Neural crest cell (in vitro differentiated cells): ENCODE results near the gene TLCD3B. TPM values are rescaled to one million over a fixed set of nuclear protein-coding genes. Genes with fewer than 3 reads are reported as not detected.

ENCODE experiments used
- DNase-seq: peaks from one replicate; pipeline ENCODE4 v3.0.0; 2021; ENCODE audit warnings: low read depth, mixed read lengths, low spot score
- H3K27ac Mint-ChIP-seq: one replicate; pipeline ENCODE4 v1.8.0; 2021; ENCODE audit warnings: mild to moderate bottlenecking, mixed read lengths; ENCODE audit not compliant: unreplicated experiment
- H3K27me3 Mint-ChIP-seq: 2 replicates; pipeline ENCODE4 v1.8.0; 2021; ENCODE audit warnings: low read depth, mild to moderate bottlenecking, mixed read lengths
- H3K36me3 Mint-ChIP-seq: 2 replicates; pipeline ENCODE4 v1.8.0; 2021; ENCODE audit warnings: low read depth, mild to moderate bottlenecking, mixed read lengths
- H3K4me1 Mint-ChIP-seq: 2 replicates; pipeline ENCODE4 v1.8.0; 2021; ENCODE audit warnings: mixed read lengths
- H3K4me3 Mint-ChIP-seq: one replicate; pipeline ENCODE4 v1.8.0; 2021; ENCODE audit warnings: mild to moderate bottlenecking, mixed read lengths
- H3K9me3 Mint-ChIP-seq: 2 replicates; pipeline ENCODE4 v1.8.0; 2021; ENCODE audit warnings: mixed read lengths
- CTCF ChIP-seq: fragments of 200-600 bp; sonication (generic); conservative IDR thresholded peaks from 2 replicates; pipeline ENCODE4 v1.5.0; 2021; ENCODE audit warnings: antibody characterized with exemption, mild to moderate bottlenecking
- total RNA-seq: library from RNA; stranded (reverse); gene quantifications from 2 replicates; pipeline ENCODE4 v1.2.1, GENCODE V29; 2021

TLCD3B gene
- total RNA-seq, 1 donor from 2014 or later = 14.2 TPM

DNA sequence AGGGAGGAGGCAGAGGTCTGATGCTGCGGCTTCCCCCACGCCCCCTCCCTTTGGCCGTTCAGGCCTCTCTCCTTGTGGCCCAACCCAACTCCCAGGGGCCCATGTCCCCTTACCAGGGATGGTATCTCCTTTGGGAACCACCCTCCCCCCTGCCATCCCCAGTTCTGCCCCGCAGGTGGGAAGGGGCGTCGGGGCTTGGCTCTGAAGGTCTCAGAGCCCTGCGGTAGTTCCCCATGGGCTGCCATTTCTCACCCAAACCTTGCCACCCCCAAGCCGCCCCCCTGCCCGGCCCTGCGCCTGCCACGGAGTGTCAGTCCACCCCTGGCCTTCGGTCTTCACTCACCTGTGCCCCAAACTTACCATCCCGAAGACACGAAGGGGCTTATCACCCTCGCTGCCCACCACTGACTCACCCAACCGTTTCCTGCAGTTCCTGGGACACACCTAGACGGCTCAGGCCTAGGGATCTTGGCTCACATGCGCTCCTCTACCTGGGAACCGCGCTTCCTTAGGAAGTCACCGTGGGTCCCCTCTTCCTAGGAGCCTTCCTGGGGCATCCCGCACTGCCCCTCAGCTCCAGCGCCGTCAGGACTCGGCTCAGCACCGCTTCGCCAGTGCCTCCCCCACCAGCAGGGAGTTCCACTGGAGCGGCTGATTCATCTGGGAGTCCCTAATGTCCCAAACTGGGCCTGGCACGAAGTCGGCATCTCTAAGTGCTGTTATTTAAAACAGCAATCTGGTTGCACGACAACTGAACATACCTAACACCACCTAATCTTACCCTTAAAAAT is 19.2 kb downstream of the TLCD3B start:
- TF ChIP-seq CTCF = no peak
- no peaks in the 10 kb centered on the region for H3K36me3 Mint-ChIP-seq
- peak overlapping the region; percentile 64 for H3K27ac Mint-ChIP-seq
- peak overlapping the region; percentile 87 for H3K4me3 Mint-ChIP-seq
- H3K27me3 Mint-ChIP-seq = peaks cover 22% of the 10 kb centered on the region
- no peaks in the 10 kb centered on the region for H3K9me3 Mint-ChIP-seq
- peaks cover 5% of the 10 kb centered on the region for H3K4me1 Mint-ChIP-seq
- no peak for DNase-seq

- Mint-ChIP-seq H3K36me3 (no peaks in the 10 kb centered on the region), H3K4me1 (peaks cover 5% of the 10 kb centered on the region), H3K27ac (peak within 1 kb of the TSS; percentile 27), H3K27me3 (peaks cover 22% of the 10 kb centered on the region), H3K9me3 (no peaks in the 10 kb centered on the region), H3K4me3 (peak within 1 kb of the TSS; percentile 87)
- peak; percentile 48 for DNase-seq
- no peak for TF ChIP-seq CTCF
Observed at GRCh38 chr16:30010844-30011713, 20.0 kb downstream of the TLCD3B start, which contains the start of gene DOC2A. Gene DOC2A (minus strand): TSS chr16:30011027. CDS start chr16:30010222, 805 bp downstream.

GRCh38 chr16:30009990-30010843 is 20.9 kb downstream of the TLCD3B start:
- DNase-seq = no peak
- H3K4me3 Mint-ChIP-seq = peak overlapping the region; percentile 83
- H3K27ac Mint-ChIP-seq = peak overlapping the region; percentile 27
- H3K36me3 Mint-ChIP-seq = no peaks in the 10 kb centered on the region
- no peak for TF ChIP-seq CTCF
- H3K27me3 Mint-ChIP-seq = peaks cover 20% of the 10 kb centered on the region
- H3K4me1 Mint-ChIP-seq = peaks cover 5% of the 10 kb centered on the region
- no peaks in the 10 kb centered on the region for H3K9me3 Mint-ChIP-seq

- Mint-ChIP-seq H3K27me3 (peaks cover 20% of the 10 kb centered on the region), H3K27ac (no peak overlapping the region), H3K4me3 (peak overlapping the region; percentile 69), H3K4me1 (peaks cover 5% of the 10 kb centered on the region), H3K36me3 (no peaks in the 10 kb centered on the region), H3K9me3 (no peaks in the 10 kb centered on the region)
- no peak for DNase-seq
- no peak for TF ChIP-seq CTCF
Observed at GRCh38 chr16:30009085-30009862, 21.8 kb downstream of the TLCD3B start.
